Activated CD8-positive, alpha-beta memory T cell treated with anti-CD3 and anti-CD28 coated beads for 4 hours (primary cell): Measurements from ENCODE around the gene BACH1.
A peak's percentile ranks its signal among the peaks of the same experiment; 100 is the strongest.
"Not testable (repeated sequence)": the region's sequence is repeated elsewhere in the genome, so short reads cannot be mapped to it uniquely, and the experiment has no call there.

Experiments
- DNase-seq, 2 donors: peaks; one replicate each; pipeline ENCODE4 v3.0.0-alpha.2; 2020; ENCODE audit warnings: low read depth in 2 of 2

The BACH1 gene

DNA sequence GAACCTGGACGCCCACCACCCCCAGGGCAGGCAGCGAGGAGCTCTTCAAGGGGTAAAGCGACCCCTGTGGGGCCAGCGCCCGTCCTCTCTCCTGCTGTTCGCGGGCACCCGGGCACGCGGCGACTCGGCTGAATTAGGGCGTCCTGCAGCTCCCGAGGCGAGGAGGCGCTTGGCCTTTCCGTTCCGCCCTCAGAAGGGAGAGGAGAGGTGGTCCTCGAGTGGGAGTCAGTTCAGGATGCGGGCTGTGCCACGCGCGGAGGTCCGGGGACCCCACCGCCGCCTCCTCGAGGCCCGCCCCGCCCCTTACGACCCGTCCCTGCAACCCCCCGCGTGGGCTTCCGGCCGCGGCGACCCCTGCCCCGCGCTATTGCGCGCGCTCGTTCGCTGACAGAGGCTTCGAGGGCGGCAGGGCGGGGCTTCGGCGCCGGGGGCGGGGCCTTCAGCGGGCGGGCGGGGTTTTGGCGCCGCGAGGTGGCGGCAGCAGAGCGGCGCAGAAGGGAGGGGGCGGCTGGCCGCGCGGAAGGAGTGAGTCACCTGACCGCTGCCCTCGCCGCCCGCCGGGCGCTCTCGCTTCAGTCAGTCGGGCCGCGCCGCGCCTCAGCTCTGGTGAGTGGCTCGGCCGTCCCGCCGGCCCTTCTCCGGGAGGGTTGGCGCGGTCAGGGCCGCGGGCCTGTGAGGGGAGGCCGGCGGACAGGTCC, at the start of gene BACH1:
TSS of gene BACH1 (plus strand) at position 575 of the 698 bp plus-strand sequence. CDS start 22,359 bp downstream, outside the sequence.
- DNase-seq, result peak; percentile 76 to 84

DNA sequence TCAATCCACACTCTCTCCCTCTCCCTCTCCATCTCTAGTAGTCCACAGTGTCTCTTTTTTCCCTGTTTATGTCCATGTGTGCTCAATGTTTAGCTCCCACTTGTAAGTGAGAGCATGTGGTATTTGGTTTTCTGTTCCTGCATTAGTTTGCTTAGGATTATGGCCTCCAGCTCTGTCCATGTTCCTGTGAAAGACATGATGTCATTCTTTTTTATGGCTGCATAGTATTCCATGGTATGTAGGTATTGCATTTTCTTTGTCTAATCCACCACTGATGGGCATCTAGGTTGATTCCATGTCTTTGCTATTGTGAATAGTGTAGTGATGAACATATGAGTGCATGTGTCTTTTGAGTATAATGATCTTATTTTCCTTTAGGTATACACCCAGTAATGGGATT, 49.4 kb upstream of the BACH1 start:
- not testable (repeated sequence) for DNase-seq

DNA sequence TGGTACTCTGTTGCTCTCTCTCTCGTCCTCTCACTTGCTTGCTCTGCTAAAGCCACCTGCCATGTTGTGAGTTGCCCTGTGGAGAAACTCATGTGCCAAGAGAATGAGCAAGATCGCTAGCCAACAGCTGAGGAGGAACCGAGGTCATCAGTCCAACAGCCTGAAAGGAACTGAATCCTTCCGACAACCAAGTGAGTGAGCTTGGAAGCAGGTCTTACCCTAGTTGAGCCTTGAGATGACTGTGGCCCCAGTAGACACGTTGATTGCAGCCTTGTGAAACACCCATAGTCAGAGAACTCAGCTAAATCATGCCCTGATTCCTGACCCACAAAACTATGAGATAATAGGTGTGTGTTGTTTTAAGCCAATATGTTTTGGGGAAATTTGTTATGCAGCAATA, 48.1 kb upstream of the BACH1 start:
- no peak for DNase-seq

DNA sequence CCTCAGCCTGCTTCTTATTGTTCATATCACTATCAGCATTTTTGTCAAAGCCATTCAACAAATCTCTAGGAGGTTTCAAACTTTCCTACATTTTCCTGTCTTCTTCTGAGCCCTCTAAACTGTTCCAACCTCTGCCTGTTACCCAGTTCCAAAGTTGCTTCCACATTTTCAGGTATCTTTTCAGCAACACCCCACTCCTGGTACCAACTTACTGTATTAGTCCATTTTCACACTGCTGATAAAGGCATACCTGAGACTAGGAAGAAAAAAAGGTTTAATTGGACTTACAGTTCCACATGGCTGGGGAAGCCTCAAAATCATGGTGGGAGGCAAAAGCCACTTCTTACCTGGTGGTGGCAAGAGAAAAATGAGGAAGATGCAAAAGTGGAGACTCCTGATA, 44.9 kb upstream of the BACH1 start:
- DNase-seq, result not testable (repeated sequence)

DNA sequence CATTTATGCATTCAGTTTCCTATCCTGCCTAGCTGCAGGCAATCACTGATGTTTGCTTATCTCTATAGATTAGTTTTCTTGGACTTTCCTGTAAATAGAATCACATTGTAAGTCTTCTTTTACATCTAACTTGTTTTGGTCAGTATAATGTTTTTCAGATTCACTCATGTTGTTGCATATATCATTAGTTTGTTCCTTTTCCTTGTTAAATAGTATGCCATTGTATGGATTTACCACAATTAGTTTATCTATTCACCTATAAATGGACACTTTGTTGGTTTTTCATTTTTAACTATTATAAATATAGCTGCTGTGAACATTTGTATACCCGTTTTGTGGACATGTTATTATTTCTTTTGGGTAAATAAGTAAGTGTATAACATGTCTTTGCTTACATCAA, 44.2 kb upstream of the BACH1 start:
- DNase-seq, result no peak

DNA sequence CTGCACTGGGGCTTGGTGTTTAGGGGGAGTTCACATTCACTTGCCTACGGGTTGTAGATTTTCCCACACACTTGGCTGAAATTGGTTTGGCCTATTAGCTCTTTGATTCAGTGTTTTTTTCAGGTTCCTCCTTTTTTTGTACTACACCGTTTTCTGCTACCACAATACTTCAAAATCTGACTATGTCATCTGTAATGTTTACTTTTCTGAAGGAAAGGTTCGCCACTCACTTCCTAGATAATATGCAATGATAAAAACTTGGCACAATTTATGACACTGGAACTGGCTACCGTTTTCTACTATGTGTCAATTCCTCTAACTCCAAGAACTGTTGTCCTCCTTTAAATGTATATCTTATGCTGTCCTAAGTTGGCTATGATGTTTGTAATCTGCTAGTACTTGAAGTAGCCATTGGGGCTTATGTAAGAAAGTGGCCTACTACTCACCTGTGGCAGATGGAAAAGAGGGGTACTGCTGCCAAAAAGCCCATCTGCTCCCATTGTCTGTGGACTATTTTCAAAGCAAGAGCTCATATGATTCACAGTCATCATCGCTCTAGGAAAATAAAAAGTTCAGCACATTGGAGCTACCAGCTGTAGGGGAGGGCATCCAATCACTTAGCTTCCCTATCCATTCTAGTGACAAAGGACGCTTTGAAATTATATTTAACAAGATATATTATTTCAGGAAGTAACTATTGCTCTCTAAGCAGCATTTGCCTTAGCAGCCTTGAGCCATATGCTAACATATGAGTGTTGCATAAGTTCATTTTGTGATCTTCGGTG, 42.4 kb upstream of the BACH1 start:
- DNase-seq, result no peak

DNA sequence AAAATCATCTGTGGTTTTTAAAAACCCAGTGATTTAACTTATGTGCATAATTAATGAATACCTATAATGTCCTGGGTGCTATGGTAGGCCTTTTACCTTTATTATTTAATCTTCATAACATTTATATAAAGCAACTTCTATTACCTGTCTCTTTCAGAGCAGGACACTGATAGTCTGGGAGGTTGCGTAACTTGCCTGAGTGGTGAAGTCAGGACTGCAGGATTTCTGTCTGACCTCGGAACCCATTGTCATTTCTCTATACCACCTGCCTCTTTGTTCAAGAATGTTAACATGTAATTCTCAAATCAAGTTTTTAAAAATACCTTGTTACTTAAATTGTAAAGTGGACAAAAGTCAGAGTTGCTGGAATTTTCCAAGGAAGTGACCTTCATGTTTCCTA, 41.0 kb upstream of the BACH1 start:
- DNase-seq, result no peak

DNA sequence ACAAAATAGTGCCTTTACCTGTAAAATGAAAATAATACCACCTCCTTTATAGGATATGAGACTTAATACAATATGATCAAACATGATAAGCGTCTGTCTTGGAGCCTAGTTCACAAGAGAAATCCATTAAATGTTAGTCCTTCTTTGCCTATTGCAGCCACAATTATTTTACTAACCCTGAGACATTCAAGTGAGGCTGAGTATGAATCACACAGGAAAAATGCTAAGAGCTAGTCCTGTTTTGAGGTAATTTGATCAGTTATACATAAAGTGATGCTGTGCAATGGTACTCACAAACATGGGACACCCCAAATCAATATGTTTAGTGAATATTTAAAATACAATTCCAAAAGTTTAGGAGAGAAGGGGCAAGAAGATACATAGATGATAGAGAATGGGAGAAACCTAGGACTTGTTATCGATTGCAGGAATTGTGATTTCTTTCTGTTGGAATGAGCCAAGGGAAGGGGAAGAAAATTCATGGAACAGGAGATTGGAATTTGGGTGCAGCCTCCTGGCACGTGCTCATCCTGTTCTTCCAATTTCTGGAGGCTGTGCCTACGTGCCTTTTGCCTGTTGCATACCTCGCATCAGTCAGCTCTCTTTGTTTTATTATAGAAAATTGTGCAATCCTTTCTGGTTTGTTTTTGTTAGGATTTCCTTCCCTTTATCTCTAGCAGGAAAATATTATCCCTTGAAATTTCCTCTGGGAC, 39.9 kb upstream of the BACH1 start:
- DNase-seq, result no peak

DNA sequence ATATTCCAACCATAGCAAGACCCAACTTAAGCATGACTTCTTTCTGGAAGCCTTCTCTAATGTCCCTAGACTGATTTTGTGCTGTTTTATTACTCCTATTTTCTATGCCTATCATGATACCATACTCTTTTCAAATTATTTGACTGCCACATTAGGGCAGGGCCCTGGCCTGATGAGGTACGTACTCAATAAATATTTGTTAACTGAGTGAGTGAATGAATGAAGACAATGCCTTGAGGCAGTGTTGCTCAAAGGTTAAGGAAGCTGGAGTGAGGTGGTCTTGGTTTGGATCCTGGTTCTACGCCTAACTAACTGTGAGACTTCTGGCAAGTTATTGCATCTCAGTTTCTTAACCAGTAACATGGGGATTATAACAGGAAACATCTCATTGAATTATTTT, 38.3 kb upstream of the BACH1 start:
- DNase-seq, result no peak

DNA sequence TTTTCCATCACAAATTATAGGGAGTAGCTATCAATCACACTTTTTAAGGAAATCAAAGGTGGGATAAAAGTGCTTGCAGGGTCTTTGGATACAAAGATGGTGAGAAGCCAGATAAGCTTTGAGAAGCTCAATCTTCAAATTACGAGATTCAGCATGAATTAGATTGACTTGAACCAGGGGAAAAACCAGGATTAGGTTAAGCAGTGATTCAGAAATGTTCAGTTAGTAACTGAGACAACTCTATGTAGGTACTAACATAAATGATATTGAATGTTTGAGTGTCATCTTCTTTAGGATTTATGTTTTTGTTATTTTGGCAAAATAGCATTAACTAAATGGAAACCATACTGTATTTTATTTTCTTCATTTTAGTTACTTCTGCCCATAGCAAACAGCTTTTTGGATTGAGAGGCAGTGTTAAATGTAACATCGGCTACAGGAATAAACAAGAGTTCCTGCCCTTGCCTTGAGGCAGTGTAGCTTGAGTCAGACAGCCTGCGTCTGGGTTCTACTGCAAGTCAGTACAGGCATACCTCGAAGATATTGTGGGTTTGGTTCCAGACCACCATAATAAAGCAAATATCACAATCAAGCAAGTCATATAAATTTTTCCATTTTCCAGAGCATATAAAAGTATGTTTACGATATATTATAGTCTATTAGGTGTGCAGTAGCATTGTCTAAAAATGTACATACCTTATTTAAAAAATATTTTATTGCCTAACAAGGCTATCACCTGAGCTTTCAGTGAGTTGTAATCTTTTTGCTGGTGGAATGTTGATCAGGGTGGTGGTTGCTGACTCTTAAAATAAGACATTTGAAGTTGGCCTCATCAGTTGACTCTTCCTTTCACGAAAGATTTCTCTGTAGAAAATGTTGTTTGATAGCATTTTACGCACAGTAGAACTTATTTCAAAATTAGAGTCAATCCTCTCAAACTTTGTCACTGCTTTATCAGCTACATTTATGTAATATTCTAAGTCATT, 36.9 kb upstream of the BACH1 start:
- no peak for DNase-seq

DNA sequence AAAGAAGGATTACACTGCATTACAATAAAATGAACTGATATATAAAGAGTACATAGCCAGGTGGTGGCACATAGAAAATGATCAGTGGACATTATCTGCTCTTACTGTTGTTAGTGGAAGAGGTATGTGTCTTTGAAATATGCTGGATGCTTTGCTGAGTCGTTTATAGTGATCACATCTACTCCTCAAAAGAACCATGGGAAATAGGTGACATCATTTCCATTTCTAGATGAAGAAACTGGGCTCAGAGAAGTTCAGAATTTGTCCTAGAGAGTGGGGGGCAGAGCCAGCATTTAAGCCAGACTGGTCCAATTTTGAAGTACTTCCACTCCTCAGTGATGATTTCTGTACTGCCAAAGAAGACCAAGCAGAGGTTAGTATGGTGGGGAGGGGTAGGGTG, 34.0 kb upstream of the BACH1 start:
- DNase-seq, result no peak

DNA sequence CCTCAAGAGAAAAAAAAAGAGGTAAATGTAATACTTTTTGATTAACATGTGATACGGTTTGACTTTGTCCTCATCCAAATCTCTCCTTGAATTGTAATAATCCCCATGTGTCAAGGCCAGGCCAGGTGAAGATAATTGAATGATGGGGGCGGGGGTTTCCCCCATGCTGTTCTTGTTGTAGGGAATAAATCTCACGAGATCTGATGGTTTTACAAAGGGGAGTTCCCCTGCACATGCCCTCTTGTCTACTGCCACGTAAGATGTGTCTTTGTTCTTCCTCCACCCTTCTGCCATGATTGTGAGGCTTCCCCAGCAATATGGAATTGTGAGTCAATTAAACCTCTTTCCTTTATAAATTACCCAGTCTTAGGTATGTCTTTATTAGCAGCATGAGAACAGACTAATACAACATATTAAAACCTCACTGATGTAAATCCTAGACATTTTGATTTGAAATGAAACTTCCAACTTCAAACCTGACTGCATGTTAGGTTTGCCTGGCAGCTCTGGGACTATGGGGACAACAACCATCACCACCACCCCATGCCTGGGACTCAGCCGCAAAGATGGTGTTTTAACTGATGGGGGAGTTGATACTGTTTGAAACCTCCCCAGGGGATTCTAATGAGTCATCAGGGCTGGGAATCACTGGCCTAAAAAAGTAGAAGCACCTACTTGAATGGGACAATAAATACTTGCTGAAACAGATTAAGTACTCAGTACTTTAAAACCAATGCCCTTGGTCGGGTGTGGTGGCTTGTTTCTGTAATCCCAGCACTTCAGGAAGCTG, 32.8 kb upstream of the BACH1 start:
- DNase-seq, result peak in 1 of 2 donors; percentile 11

DNA sequence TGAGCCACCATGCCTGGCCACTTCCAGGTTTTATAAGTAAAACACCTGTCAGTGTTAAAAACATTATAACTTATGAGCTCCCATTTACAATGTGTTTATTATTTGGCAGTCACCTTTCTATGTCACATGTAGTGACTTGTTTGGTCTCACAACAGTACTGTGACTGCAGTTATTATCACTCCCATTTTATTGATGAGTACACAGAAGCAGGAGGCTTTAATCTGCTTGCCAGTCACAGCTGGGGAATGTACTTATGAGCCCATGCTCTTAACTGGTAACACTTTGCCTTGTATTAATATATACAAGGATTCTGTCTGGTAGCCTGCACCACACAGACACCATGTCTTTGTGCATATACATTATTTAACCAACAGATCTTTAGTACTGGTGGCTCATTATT, 31.1 kb upstream of the BACH1 start:
- no peak for DNase-seq

DNA sequence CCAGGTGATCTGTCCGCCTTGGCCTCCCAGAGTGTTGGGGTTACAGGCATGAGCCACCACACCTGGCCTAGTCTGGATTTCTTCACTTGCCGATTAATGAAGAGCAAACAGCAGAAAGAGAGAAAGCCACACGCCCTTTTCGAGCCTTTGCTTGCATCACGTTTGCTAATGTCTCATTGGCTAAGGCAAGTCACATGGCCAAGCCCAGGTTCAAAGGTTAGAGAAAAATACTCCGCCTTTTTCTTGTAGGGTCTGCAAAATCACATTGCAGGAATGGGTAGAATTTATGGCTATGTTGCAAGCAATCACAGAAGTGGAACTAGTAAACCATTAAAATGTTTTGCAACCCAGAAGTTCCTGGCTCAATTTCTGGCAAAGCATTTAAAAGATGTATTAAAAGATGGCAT, 26.8 kb upstream of the BACH1 start:
- no peak for DNase-seq

DNA sequence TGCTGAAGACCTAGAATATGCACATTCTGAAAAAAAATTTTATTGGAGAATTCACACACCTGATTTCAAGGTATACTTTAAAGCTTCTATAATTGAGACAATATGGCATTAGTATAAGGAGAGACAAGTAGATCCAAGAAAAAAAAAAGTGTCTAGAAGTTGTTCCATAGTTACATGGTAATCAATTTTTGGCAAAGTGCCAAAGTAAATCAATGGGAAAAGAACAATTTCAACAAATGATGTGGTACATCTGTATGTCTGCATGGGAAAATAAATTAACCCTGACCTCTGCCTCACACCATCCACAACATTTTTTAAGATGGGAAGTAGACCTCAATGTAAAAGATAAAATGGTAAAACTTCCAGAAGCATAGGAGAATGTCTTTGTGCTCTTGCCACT, 21.3 kb upstream of the BACH1 start:
- DNase-seq, result no peak

DNA sequence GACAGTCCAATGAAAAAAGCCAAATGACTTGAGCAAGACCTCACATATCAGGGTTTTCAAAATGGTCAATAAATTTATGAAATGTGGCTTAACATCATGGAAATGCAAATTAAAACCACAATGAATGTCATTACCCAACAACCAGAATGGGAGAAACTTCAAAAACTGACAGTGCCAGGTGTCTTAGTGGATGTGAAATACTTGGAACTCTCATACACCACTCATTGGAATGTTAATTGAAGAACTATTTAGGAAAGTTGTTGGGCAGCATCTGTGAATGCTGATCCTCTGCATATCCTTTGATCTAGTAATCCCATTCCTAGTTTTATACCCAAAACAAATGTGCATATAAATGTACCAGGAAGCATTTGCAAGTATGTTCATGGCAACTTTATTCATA, 19.2 kb upstream of the BACH1 start:
- DNase-seq, result no peak

DNA sequence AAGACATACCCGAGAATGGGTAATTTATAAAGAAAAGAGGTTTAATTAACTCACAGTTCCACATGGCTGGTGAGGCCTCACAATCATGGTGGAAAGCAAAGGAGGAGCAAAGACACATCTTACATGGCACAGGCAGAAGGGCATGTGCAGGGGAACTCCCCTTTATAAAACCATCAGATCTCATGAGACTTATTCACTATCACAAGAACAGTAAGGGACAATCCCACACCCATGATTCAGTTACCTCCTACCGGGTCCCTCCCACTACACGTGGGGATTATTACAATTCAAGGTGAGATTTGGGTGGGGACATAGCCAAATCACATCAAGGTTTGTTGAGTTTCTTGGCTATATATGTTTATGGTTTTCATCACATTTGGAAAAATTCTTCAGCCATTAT, 16.9 kb upstream of the BACH1 start:
- not testable (repeated sequence) for DNase-seq

DNA sequence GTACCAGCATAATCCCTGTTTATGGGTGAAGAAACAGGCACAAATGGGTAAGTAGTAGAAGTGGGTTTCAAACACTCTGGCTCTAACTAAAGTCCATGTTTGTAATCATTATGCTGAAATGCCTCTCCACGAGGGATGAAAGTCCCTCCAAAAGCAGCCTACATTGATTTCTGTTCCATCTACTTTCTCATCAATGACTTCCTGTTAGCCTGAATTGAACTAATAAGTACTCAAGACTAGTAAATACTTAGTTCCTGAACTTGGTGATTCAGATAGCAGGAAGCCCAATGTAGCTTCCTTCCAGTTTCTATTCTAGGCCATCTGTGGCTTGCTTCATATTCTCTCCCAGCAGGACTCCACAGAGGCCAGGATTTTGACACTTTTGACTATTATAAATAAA, 11.3 kb upstream of the BACH1 start:
- DNase-seq, result no peak

DNA sequence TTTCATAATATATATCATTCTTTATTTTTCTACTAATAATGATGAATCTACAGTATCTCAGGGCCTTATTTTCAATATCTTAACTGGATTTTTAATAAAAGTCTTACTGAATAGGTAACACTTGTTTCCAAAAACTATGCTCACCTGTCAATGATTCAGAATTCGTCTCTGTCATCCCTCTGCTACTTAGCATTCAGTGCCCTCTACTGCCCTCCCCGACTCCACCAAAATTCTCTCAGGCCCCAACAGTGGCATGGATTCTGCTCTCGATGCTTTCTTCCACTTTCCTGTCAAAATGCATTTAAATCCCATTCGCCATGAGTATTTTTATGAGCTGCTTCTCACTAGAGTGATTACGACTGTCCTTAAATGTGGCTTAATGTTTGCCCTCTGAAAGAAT, 10.5 kb upstream of the BACH1 start:
- DNase-seq, result no peak

DNA sequence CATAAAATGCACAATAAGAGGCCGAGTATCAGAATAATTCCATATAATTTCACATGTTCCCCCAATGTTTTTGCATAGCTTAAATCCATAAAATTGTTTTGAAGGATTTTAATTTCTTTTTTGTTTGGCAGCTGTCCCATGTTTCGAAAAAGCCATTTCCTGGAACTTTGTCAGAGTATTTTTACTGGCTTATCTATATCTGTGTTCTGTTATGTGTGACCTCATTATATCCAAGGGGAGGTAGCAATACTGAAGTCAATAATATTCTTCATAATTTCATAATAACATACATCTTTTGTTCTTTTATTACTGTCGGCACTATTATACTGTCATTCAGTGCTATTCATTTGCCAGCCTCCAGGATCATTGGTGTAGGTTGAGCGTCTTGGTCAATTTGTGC, 9.4 kb upstream of the BACH1 start:
- no peak for DNase-seq

DNA sequence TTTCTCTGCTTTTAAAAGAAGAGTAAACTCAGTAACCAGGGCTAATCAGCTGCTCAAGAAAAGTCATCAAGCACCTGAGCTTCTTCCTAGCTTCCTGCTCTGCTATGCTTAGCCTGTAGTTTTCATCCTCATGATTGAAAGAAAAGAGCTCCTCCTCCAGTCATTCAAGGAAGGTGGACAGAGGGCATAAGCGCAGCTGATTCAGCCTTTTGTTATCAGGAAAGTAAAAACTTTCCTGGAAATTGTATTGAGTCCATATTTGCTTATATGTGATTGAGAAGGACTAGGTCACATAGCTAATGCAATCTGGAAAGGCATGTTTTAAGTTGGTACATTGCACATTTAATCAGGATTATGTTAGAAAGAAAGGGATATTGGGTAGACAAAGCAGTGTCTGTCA, 8.5 kb upstream of the BACH1 start:
- no peak for DNase-seq
